HepG2 (cell line): Measurements from ENCODE around the gene OR6C76.

Source experiments
- AGO2 ChIP-seq: fragments of 200-400 bp; formaldehyde crosslinking; optimal IDR thresholded peaks from 2 replicates; pipeline ENCODE3; 2017; ENCODE audit warnings: mild to moderate bottlenecking, low read depth, low read length, moderate library complexity
- CTCF ChIP-seq: sonication (generic); formaldehyde crosslinking; IDR thresholded peaks from 2 replicates; pipeline ENCODE4 v1.5.0; 2020; ENCODE audit warnings: mild to moderate bottlenecking, missing genetic modification reagents, moderate library complexity
- EP300 ChIP-seq, 3 experiments: sonication (generic) in 1 of 3; formaldehyde crosslinking in 1 of 3; IDR thresholded peaks; 2 replicates each; pipeline versions ENCODE4 v1.5.1 to v1.6.1; 2011 to 2020; ENCODE audit warnings: low read depth in 2 of 3, low read length in 2 of 3, borderline replicate concordance in 1 of 3, improper control_type of control experiment in 1 of 3, mild to moderate bottlenecking in 1 of 3, missing genetic modification reagents in 1 of 3, moderate library complexity in 1 of 3
- FOXK1 ChIP-seq: sonication (generic); formaldehyde crosslinking; IDR thresholded peaks from 2 replicates; pipeline ENCODE4 v1.4.0; 2020; ENCODE audit warnings: low read depth, missing genetic modification reagents, borderline replicate concordance
- KLF13 ChIP-seq: sonication (generic); formaldehyde crosslinking; IDR thresholded peaks from 2 replicates; pipeline ENCODE4 v1.4.0; 2020; ENCODE audit warnings: mild to moderate bottlenecking, missing genetic modification reagents
- MAX ChIP-seq: IDR thresholded peaks from 2 replicates; pipeline ENCODE4 v1.6.1; 2012; ENCODE audit warnings: inconsistent platforms
- MTA3 ChIP-seq: sonication (generic); formaldehyde crosslinking; IDR thresholded peaks from 2 replicates; pipeline ENCODE4 v1.4.0; 2020; ENCODE audit warnings: missing genetic modification reagents
- PBX3 ChIP-seq: sonication (generic); formaldehyde crosslinking; IDR thresholded peaks from 2 replicates; pipeline ENCODE4 v1.8.1; 2023; ENCODE audit warnings: missing genetic modification reagents, inconsistent platforms, borderline replicate concordance
- POLR2A ChIP-seq, 2 experiments: IDR thresholded peaks; 2 replicates each; pipeline ENCODE4 v1.6.1; 2011; ENCODE audit warnings: low read depth in 2 of 2, low read length in 2 of 2, mild to moderate bottlenecking in 1 of 2, moderate library complexity in 1 of 2; ENCODE audit not compliant: insufficient read depth in 1 of 2
- RXRB ChIP-seq: IDR thresholded peaks from 2 replicates; pipeline ENCODE4 v1.6.1; 2016; ENCODE audit warnings: borderline replicate concordance, missing genetic modification reagents, missing compliant biosample characterization
- ZBED4 ChIP-seq: sonication (generic); formaldehyde crosslinking; IDR thresholded peaks from 2 replicates; pipeline ENCODE4 v1.4.0; 2020; ENCODE audit warnings: missing genetic modification reagents, borderline replicate concordance
- ZNF747 ChIP-seq: sonication (generic); formaldehyde crosslinking; IDR thresholded peaks from 2 replicates; pipeline ENCODE4 v1.8.1; 2023; ENCODE audit warnings: missing genetic modification reagents, mild to moderate bottlenecking, borderline replicate concordance

- TF ChIP-seq CTCF (CRISPR knock-in tag) (no peak), PBX3 (CRISPR knock-in tag) (no peak), MAX (no peak), ZNF747 (CRISPR knock-in tag) (no peak), KLF13 (CRISPR knock-in tag) (no peak), POLR2A (IDR thresholded peaks at IDR 0.05; ENCODE audit: insufficient read depth in 1 of 2, low read depth in 2 of 2, low read length in 2 of 2) (no peak), ZBED4 (no peak), RXRB (CRISPR knock-in tag) (no peak), FOXK1 (CRISPR knock-in tag) (no peak), EP300 (IDR thresholded peaks at IDR 0.05; ENCODE audit: low read depth in 2 of 2, low read length in 2 of 2) (no peak), EP300 (CRISPR knock-in tag; IDR thresholded peaks at IDR 0.05; ENCODE audit: borderline replicate concordance) (no peak), AGO2 (no peak), MTA3 (CRISPR knock-in tag) (no peak)
Observed at GRCh38 chr12:55467836-55468235, 41.8 kb downstream of the OR6C76 start.
